OCI-LY7 (cell line): ENCODE data around the gene DYRK2.

Experiments used
- CTCF ChIP-seq: fragments of 200-600 bp; sonication (generic); conservative IDR thresholded peaks from 2 replicates; pipeline ENCODE4 v1.5.1; 2014; ENCODE audit warnings: mild to moderate bottlenecking, antibody characterized with exemption, low read length, moderate library complexity, mixed read lengths
- EZH2phosphoT487 ChIP-seq: fragments of 200-600 bp; sonication (generic); IDR thresholded peaks from 2 replicates; pipeline ENCODE4 v1.6.1; 2018; ENCODE audit warnings: low read depth, borderline replicate concordance, mild to moderate bottlenecking, mixed run types, antibody characterized with exemption, low read length, moderate library complexity, mixed read lengths

GRCh38 chr12:67681941-67682620, 33.5 kb downstream of the DYRK2 start:
- TF ChIP-seq CTCF, result no peak
- no peak for TF ChIP-seq EZH2phosphoT487
